Measurements from ENCODE around the gene RTP5.

GRCh38 chr2:241862093-241862492 lies 7.4 kb upstream of the RTP5 start:
- TF ChIP-seq, protein P1, sequence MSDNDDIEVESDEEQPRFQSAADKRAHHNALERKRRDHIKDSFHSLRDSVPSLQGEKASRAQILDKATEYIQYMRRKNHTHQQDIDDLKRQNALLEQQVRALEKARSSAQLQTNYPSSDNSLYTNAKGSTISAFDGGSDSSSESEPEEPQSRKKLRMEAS (IDR thresholded peaks at IDR 0.05), result no peak
- TF ChIP-seq REST (IDR thresholded peaks at IDR 0.05; ENCODE audit: low read depth) (no peak), TCF12 (IDR thresholded peaks at IDR 0.05; ENCODE audit: low read depth) (no peak), EGR1 (IDR thresholded peaks at IDR 0.05) (no peak), TAF1 (IDR thresholded peaks at IDR 0.05; ENCODE audit: low read depth) (no peak), FOXM1 (IDR thresholded peaks at IDR 0.05; ENCODE audit: borderline replicate concordance, low read depth) (no peak), CEBPB (IDR thresholded peaks at IDR 0.05) (no peak)

Measured in Ishikawa (cell line).